GM08714 (cell line): ENCODE results near the gene SH2D4B.

Experiments used
- H3K4me3 ChIP-seq: fragments of 200-500 bp; sonication (Bioruptor generic); 2 replicates; pipeline ENCODE4 v1.5.1; 2014; ENCODE audit warnings: mild to moderate bottlenecking, low read length, inconsistent platforms
- ZNF274 ChIP-seq: IDR thresholded peaks from 2 replicates; pipeline ENCODE4 v1.6.1; 2012; ENCODE audit warnings: mild to moderate bottlenecking, low read depth, low read length

The SH2D4B gene

GRCh38 chr10:80537736-80538480 lies at the start of gene SH2D4B:
TSS of gene SH2D4B (plus strand) at chr10:80537902. CDS start at chr10:80538332, 430 bp downstream.
- H3K4me3 ChIP-seq, result peak within 1 kb of the TSS; percentile 71; the same call in 1 of the 2 replicates
- TF ChIP-seq ZNF274, result no peak

GRCh38 chr10:80488539-80489066 lies 49.1 kb upstream of the SH2D4B start:
- no peak overlapping the region for H3K4me3 ChIP-seq
- no peak for TF ChIP-seq ZNF274

- no peak for TF ChIP-seq ZNF274
- H3K4me3 ChIP-seq, result no peak overlapping the region
These were observed 48.2 kb upstream of the SH2D4B start for GRCh38 chr10:80489371-80490112.

- no peak for TF ChIP-seq ZNF274
- H3K4me3 ChIP-seq, result no peak overlapping the region
These were observed 46.2 kb upstream of the SH2D4B start for GRCh38 chr10:80491251-80492102.

GRCh38 chr10:80492848-80493521 lies 44.7 kb upstream of the SH2D4B start:
- no peak for TF ChIP-seq ZNF274
- H3K4me3 ChIP-seq, result no peak overlapping the region

- no peak for TF ChIP-seq ZNF274
- H3K4me3 ChIP-seq, result no peak overlapping the region
These were observed 44.1 kb upstream of the SH2D4B start for GRCh38 chr10:80493522-80494051.

- H3K4me3 ChIP-seq, result no peak overlapping the region
- no peak for TF ChIP-seq ZNF274
These were observed 41.0 kb upstream of the SH2D4B start for GRCh38 chr10:80496555-80497172.

GRCh38 chr10:80497187-80498077 lies 40.3 kb upstream of the SH2D4B start:
- no peak for TF ChIP-seq ZNF274
- no peak overlapping the region for H3K4me3 ChIP-seq

GRCh38 chr10:80498078-80498832 lies 39.4 kb upstream of the SH2D4B start:
- TF ChIP-seq ZNF274, result no peak
- no peak overlapping the region for H3K4me3 ChIP-seq

- H3K4me3 ChIP-seq, result no peak overlapping the region
- TF ChIP-seq ZNF274, result no peak
These were observed 38.6 kb upstream of the SH2D4B start for GRCh38 chr10:80498833-80499741.
